Sigmoid colon (tissue), 4 donors: ENCODE results near the gene SUPT6H.

ENCODE experiments used
- EP300 ChIP-seq, 4 donors: sonication (generic); formaldehyde crosslinking; IDR thresholded peaks; one replicate each; pipeline ENCODE4 v1.6.1; 2017; ENCODE audit warnings: antibody characterized with exemption in 4 of 4
- POLR2A ChIP-seq, 2 donors: fragments of 450-650 bp; IDR thresholded peaks; one replicate each; pipeline ENCODE4 v1.6.1; 2016; ENCODE audit warnings: antibody characterized with exemption in 2 of 2, mild to moderate bottlenecking in 2 of 2, moderate library complexity in 2 of 2
- POLR2AphosphoS5 ChIP-seq, 4 donors: sonication (generic); formaldehyde crosslinking; IDR thresholded peaks; one replicate each; pipeline ENCODE4 v1.6.1; 2017; ENCODE audit warnings: antibody characterized with exemption in 4 of 4
- TF ChIP-seq, protein P1 (sequence below), 4 experiments: fragments of 450-650 bp in 3 of 4; fragments of 200-600 bp in 1 of 4; IDR thresholded peaks; one replicate each; pipeline ENCODE4 v1.5.1; 2016 to 2019; ENCODE audit warnings: antibody characterized with exemption in 4 of 4, mild to moderate bottlenecking in 3 of 4, moderate library complexity in 2 of 4

DNA sequence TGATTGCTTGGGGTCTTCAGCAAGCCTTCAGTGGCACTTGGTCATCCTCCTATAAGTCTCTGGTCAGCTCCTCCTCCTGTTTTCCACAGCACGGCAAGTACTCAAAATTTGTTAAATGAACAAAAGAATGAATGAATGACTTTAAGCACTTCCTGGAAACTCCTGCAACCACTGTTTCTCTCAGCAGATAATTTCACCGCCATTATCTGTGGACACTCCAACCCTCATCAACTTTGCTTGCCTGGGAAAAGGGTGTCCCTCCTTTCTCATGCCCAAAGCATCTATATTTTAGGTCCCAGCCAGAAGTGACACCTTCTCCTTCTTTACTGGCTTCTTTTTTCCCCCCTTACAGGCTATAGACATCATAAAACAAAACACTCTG is 45.3 kb downstream of the SUPT6H start:
- TF ChIP-seq, protein P1, sequence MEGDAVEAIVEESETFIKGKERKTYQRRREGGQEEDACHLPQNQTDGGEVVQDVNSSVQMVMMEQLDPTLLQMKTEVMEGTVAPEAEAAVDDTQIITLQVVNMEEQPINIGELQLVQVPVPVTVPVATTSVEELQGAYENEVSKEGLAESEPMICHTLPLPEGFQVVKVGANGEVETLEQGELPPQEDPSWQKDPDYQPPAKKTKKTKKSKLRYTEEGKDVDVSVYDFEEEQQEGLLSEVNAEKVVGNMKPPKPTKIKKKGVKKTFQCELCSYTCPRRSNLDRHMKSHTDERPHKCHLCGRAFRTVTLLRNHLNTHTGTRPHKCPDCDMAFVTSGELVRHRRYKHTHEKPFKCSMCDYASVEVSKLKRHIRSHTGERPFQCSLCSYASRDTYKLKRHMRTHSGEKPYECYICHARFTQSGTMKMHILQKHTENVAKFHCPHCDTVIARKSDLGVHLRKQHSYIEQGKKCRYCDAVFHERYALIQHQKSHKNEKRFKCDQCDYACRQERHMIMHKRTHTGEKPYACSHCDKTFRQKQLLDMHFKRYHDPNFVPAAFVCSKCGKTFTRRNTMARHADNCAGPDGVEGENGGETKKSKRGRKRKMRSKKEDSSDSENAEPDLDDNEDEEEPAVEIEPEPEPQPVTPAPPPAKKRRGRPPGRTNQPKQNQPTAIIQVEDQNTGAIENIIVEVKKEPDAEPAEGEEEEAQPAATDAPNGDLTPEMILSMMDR (IDR thresholded peaks at IDR 0.05): no peak
- TF ChIP-seq POLR2A (IDR thresholded peaks at IDR 0.05): no peak
- no peak for TF ChIP-seq EP300 (IDR thresholded peaks at IDR 0.05)
- TF ChIP-seq POLR2AphosphoS5 (IDR thresholded peaks at IDR 0.05): no peak
